Duodenal mucosa (tissue), 2 donors: ENCODE data around the gene ANO2.
"Not testable (repeated sequence)": the region's sequence is repeated elsewhere in the genome, so short reads cannot be mapped to it uniquely, and the experiment has no call there.

Experiments used
- H3K27ac ChIP-seq: one replicate; pipeline ENCODE4 v1.7.0; 2013; ENCODE audit warnings: low read depth, low read length
- H3K27me3 ChIP-seq, 2 donors: one replicate each; pipeline ENCODE4 v1.7.0; 2013; ENCODE audit warnings: low read length in 2 of 2, control low read depth in 1 of 2; ENCODE audit not compliant: insufficient read depth in 2 of 2, control insufficient read depth in 1 of 2
- H3K36me3 ChIP-seq, 2 donors: one replicate each; pipeline ENCODE4 v1.7.0; 2013; ENCODE audit warnings: low read length in 2 of 2, control low read depth in 1 of 2; ENCODE audit not compliant: insufficient read depth in 2 of 2, control insufficient read depth in 1 of 2
- H3K4me1 ChIP-seq, 2 donors: one replicate each; pipeline ENCODE4 v1.7.0; 2013; ENCODE audit warnings: low read length in 2 of 2, control low read depth in 1 of 2; ENCODE audit not compliant: insufficient read depth in 2 of 2, control insufficient read depth in 1 of 2
- H3K4me3 ChIP-seq, 2 donors: one replicate each; pipeline ENCODE4 v1.7.0; 2013; ENCODE audit warnings: low read length in 2 of 2, low read depth in 1 of 2
- H3K9ac ChIP-seq, 2 donors: one replicate each; pipeline ENCODE4 v1.7.0; 2013; ENCODE audit warnings: low read length in 2 of 2, low read depth in 1 of 2
- H3K9me3 ChIP-seq, 2 donors: one replicate each; pipeline ENCODE4 v1.7.0; 2013; ENCODE audit warnings: low read length in 2 of 2, control low read depth in 1 of 2; ENCODE audit not compliant: control insufficient read depth in 1 of 2

Gene ANO2

DNA sequence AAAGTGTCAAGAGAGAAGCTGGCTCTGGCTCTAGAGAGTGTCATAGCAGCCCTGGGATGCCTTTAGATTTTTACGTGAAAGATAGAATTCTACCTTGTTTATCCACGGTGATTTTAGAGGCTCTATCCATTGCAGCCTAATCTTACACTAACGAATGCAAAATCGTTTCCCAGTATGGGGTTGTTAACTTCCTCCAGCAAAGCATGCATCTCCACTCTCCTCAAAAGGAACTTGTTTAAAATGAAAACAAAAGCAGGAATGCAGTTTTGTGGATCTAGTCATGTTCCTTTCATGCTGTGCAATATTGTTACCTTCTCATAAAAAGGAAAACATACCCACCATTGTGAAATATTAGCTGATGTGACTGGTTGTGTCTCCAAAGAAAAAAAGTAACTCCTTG, 88.4 kb downstream of the ANO2 start:
- H3K27ac ChIP-seq, result no peak overlapping the region
- no peaks in the 10 kb centered on the region for H3K36me3 ChIP-seq
- no peaks in the 10 kb centered on the region for H3K4me1 ChIP-seq
- peaks cover 3 to 11% of the 10 kb centered on the region in 2 donors for H3K27me3 ChIP-seq
- H3K9me3 ChIP-seq, result no peaks in the 10 kb centered on the region
- H3K9ac ChIP-seq, result no peak overlapping the region
- no peak overlapping the region for H3K4me3 ChIP-seq

DNA sequence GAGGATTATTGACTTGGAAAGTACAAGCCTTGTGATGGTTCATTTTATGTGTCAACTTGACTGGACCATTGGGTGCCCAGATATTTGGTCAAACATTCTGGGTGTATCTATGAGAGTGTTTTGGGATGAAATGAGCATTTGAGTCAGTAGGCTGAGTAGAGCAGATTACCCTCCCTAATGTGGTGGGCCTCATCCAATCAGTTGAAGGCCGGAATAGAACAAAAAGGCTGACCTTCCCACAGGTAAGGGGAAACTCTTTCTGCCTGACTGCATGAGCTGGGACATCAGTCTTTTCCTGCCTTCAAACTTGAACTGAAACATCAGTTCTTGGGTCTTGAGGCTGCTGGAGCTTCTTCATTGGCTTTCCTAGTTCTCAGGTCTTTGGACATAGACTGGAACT, 98.1 kb downstream of the ANO2 start:
- Histone ChIP-seq H3K9me3 (no peaks in the 10 kb centered on the region), H3K9ac (no peak overlapping the region), H3K27ac (no peak overlapping the region), H3K27me3 (peaks cover 2 to 4% of the 10 kb centered on the region in 2 donors), H3K4me1 (no peaks in the 10 kb centered on the region), H3K4me3 (no peak overlapping the region), H3K36me3 (no peaks in the 10 kb centered on the region)

DNA sequence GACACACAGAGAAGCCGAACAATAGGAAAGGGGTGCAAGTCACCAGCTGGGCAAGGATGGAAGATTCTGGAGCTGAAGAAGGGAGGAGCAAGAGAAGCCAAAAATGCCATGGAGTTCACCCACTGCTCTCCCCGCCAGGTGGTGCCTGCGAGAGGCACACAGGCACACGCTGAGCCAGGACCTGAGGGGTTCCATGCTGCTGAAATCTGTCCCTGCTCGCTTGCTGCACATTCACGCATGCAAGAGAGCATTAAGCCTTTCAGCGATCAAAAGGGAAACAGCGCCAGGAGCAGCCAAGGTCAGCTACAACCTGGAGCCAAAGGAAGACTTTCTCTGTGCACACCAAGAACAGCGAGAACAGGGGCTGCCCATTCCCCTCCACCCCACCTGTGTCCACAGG, 104.1 kb downstream of the ANO2 start:
- no peaks in the 10 kb centered on the region for H3K9me3 ChIP-seq
- no peak overlapping the region for H3K27ac ChIP-seq
- no peaks in the 10 kb centered on the region for H3K4me1 ChIP-seq
- no peak overlapping the region for H3K9ac ChIP-seq
- H3K4me3 ChIP-seq, result no peak overlapping the region
- peaks cover 0 to 4% of the 10 kb centered on the region in 2 donors for H3K27me3 ChIP-seq
- no peaks in the 10 kb centered on the region for H3K36me3 ChIP-seq

DNA sequence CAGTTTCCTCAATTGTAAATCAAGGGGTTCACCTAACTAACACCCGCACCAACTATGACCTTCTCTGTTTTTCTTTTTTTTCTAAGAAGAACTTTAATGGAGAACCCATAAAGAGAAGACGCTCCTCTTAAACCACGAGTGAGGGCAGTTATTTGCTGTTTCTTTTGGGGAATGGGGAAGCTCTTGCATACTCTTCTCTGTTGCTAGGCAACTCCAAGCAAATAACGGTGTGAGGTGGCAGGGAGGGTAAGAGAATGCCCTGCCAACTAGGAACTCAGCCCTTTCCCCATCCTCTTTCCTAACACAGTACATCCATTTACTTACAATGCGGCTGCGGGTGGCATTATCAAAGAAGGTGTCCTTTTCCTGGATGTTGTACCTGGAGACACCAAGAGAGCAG, 114.9 kb downstream of the ANO2 start:
- H3K9ac ChIP-seq, result no peak overlapping the region
- no peaks in the 10 kb centered on the region for H3K36me3 ChIP-seq
- H3K27ac ChIP-seq, result no peak overlapping the region
- no peaks in the 10 kb centered on the region for H3K4me1 ChIP-seq
- no peaks in the 10 kb centered on the region for H3K9me3 ChIP-seq
- peaks cover 0 to 8% of the 10 kb centered on the region in 2 donors for H3K27me3 ChIP-seq
- H3K4me3 ChIP-seq, result no peak overlapping the region

DNA sequence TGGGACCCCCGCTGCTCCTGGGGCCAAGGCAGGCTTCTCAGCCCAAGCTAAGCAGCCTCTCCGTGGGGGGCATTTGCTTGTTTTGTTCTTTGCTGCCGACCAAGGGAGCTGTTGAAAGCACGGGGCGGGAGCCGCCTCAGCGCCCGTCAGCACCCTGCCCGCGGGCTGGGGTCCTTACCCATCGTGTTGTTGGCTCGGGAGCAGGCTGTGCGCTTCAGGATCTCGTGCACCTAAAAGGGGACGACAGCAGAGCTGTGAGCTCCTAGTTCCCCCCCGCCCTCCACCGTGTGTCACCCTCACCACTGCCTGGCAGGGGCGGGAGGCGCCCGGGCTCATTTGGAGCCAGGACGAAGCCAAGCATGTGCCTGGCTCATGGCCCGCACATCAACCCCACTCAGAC, 117.5 kb downstream of the ANO2 start:
- Histone ChIP-seq H3K36me3 (no peaks in the 10 kb centered on the region), H3K4me3 (peak overlapping the region; percentile 8 to 33), H3K9me3 (peaks cover 0 to 3% of the 10 kb centered on the region in 2 donors), H3K4me1 (no peaks in the 10 kb centered on the region), H3K9ac (no peak overlapping the region), H3K27ac (no peak overlapping the region), H3K27me3 (peaks cover 0 to 8% of the 10 kb centered on the region in 2 donors)

DNA sequence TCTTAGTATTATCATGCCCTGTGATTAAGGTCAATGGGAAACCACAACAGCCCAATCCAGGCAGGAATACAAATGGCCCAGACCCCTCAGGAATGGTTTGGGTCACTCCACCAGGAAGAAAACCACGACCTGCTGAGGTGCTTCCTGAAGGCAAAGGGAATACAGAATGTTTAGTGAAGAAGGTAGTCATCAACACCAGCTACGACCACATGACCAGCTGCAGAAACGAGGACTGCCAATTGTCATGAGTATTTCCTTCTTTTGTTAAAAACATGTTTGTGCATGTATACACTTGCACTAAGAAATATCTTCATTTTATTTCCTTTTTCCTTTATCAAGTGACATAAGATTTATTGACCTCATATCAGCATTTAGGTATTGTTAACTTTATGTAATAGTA, 119.3 kb downstream of the ANO2 start:
- not testable (repeated sequence) for H3K27me3 ChIP-seq, H3K36me3 ChIP-seq, H3K9me3 ChIP-seq, H3K4me3 ChIP-seq, H3K9ac ChIP-seq, H3K4me1 ChIP-seq, H3K27ac ChIP-seq

DNA sequence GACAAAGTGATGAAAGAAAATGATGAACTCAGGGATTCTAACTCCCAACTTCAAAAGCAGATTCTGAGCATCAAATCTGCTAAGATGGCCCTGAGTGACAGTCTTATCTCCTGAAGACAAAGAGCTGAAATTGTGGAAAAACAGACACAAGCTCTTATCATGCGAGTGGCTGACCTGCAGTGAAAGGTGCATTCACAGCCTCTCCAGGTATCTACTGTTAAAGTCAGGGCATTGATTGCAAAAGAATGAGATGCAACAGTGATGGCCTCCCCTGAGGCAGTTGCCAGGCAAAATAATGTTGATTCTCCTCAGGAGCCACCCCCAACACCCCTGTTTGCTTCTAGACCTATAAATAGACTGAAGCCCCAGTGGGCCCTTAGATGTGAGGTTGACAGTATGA, 126.2 kb downstream of the ANO2 start:
- H3K27ac ChIP-seq, H3K4me3 ChIP-seq, H3K27me3 ChIP-seq, H3K9me3 ChIP-seq, H3K36me3 ChIP-seq, H3K9ac ChIP-seq, H3K4me1 ChIP-seq: not testable (repeated sequence)

DNA sequence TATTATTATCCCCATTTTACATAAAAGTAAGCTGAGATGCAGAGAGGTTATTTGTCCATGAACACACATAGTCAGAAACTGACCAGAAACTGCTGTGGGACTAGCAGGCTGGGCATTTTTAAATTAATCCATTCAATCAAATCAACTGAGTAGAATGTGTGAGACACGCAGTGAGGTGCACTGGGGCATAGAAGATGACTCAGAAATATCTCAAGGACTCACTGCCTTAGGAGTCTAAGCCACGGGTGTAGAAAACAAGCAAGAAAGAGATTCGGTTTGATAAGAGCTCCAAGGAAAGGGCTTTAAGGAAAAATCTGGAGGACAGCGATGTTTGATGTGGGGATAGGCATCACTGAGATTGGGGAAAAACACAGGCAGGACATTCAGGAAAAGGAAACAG, 127.8 kb downstream of the ANO2 start:
- no peaks in the 10 kb centered on the region for H3K9me3 ChIP-seq
- no peak overlapping the region for H3K9ac ChIP-seq
- no peak overlapping the region for H3K4me3 ChIP-seq
- H3K4me1 ChIP-seq, result peaks cover 0 to 4% of the 10 kb centered on the region in 2 donors
- no peaks in the 10 kb centered on the region for H3K36me3 ChIP-seq
- no peak overlapping the region for H3K27ac ChIP-seq
- no peaks in the 10 kb centered on the region for H3K27me3 ChIP-seq

DNA sequence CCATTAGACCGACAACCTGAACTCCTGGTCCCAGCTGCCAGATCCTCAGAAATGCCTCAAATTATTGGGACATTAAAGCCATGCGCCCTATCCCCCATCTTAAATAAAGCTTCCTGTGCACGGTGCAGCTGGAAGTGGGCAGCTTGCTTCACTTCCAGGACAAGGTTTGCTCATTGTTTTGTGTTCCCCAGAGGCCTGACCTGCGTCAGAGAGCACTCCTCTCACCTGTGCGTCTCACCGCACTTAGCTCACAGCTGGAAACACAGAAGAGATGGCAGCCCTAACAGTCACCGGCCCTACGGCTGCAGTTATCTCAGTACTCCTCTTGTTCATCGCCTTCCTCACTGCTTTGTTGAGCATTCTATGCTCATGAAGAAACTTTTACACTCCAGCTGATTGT, 135.5 kb downstream of the ANO2 start:
- H3K36me3 ChIP-seq, result no peaks in the 10 kb centered on the region
- no peak overlapping the region for H3K9ac ChIP-seq
- H3K27ac ChIP-seq, result no peak overlapping the region
- H3K9me3 ChIP-seq, result no peaks in the 10 kb centered on the region
- peaks cover 0 to 4% of the 10 kb centered on the region in 2 donors for H3K4me1 ChIP-seq
- H3K4me3 ChIP-seq, result no peak overlapping the region
- H3K27me3 ChIP-seq, result peaks cover 0 to 5% of the 10 kb centered on the region in 2 donors

DNA sequence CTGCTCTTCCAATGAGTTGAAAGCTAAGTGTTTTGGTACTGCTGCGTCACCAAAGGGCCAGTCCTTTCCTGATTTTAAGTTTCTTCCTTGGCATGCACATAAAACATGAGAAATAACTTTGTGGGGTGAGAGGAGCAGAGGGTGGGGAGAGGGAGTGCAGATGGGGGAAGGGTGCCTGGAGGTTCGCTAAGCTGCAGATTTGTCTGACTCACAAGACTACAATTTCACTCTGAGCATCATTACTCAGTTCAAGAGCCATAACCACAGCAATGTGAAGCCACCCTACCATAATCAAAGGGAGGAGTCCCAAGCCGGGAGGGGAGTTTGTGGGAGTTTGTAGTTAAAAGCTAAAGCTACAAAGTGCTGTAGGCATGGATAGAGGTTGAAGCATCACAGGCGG, 136.1 kb downstream of the ANO2 start:
- Histone ChIP-seq H3K36me3 (no peaks in the 10 kb centered on the region), H3K9ac (no peak overlapping the region), H3K27ac (no peak overlapping the region), H3K4me1 (peaks cover 0 to 4% of the 10 kb centered on the region in 2 donors), H3K9me3 (no peaks in the 10 kb centered on the region), H3K4me3 (no peak overlapping the region), H3K27me3 (peaks cover 0 to 5% of the 10 kb centered on the region in 2 donors)
